ENCODE measurements around the gene GLRX2.
"Not testable (repeated sequence)": the region's sequence is repeated elsewhere in the genome, so short reads cannot be mapped to it uniquely, and the experiment has no call there.

GLRX2 gene

DNA sequence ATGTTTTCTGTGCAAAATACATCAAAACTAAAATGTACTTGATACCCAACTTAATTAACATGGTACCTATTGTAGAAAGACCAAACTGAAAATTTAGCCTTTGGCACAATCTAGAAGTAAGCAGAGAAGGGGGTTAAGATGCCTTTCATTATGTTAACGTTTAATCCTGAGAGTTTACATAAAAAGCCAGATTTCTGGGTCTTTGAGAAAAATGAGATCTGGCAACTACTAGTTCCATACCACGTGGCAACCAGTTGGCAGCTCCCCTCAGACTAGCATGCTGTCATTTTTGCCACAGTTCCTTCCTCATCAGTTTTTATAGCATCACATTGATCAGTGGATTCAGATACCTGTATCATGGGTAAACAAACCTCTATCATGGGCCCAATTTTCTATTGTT, 44.3 kb downstream of the GLRX2 start:
- no peak for DNase-seq

DNA sequence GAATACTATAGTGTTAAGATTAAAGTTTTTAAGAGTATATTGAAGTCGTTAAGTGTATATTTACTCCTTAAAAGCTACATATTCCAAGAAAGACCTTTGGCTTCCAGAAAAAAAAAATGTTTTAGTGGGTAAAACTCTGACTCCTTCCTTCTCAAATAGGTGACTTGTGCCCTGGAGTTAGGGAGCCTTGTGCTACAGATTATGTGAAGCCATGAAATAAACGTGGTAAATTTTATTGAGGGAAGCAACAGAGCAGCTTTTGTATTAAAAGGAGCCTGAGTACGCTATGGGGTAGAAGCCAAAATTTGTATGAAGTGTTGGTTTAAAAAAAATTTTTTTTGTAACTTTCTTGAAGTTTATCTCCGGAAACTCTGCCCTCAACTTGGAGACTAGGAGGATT, 44.8 kb downstream of the GLRX2 start:
- no peak for DNase-seq

DNA sequence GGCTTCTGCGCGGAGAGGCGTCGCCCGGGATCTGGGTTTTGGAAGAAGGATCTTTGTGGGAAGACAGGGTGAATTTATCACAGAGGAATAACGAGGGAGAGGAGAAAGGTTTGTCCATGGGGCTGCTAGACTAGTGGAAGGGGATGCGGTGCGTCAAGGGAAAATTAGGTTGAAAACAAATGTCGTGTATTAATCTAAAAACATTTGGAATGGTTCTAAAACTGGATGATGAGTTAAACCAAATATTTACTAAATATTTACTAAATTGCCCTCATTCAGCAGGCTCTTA, 45.2 kb downstream of the GLRX2 start:
- no peak for DNase-seq

DNA sequence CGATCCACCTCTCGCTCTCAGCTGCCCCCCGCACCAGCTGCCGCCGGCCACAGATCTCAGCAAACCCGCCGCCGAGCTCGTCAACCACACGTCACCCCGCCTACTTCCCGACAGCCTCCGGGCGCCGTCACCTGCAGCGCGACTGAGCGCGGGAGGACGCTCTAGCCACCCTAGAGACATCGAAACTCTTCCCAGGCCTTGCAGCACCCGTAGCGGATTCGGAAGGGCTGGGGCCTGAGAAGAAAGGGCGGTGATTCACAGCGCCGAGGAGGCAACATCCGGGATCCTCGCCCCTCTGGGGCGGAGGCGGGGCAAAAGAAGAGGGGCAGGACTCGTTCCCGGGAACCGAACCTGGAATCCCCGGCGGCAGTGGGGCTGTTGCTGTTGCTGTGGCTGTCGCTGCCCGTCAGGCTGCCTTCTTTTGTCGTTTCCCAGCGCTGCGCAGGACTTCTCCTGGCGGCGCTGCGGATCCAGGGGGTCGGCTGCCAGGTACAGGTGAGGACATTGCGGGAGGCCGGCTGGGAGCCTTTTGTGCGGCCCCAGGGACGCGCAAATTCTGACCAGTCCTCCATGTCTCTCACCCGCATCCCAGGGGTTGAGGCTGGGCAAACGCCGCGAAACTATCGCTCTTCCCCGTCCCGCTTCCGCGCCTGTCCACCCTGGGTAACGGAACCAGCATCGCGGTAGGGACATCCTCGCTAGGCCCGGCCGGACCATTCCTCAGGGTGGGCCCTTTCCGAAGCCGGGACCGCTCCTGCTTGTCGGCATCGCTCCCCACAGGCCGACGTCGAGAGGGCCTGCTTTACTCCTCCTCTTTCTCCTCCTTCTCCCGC, 45.7 kb downstream of the GLRX2 start, which contains the start of the genes RO60 and UCHL5:
RO60 (plus strand) TSS at position 331 of the 833 bp plus-strand sequence. CDS start 9,443 bp downstream, outside the sequence.
UCHL5 (minus strand) TSS at position 79 of the 833 bp plus-strand sequence. CDS start 100 bp downstream, outside the sequence.
- peak; percentile 82 to 89 (median 86) for DNase-seq

DNA sequence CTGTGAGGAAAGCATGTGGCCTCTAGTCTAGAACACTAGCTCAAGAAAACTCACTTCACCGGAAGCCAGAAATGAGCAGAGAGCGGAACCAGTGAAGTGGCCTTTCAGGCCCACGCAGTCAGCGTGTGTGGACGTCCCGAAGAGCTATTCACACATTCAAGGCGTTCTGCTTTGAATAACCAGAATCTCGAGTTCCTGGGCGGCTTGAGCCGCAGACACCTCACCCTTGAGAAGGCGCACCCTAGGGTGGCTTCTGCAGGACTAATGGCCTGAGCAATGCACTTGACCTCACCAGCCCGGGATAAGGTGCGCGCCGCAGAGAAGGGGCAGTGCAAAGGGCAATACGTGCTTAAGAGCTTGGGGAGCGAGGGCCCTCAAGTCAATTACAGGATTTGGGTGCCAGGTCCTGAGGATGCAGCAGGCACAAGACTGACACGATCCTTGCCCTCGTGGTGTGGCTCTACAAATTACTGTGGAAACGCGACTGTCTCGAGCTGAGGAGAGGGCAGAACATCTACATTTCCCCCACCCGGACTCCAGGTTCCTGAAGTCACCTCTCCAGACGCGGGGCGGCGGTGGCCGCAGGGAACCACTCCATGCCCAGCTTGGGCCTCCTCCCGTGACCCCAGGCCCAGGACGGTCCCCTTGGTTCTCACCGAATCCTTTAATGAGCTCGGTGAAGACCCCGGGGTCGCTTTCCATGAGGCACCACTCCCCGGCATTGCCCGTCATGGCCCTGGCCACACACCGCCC, 46.5 kb downstream of the GLRX2 start:
- peak; percentile 19 to 30 (median 24) for DNase-seq

DNA sequence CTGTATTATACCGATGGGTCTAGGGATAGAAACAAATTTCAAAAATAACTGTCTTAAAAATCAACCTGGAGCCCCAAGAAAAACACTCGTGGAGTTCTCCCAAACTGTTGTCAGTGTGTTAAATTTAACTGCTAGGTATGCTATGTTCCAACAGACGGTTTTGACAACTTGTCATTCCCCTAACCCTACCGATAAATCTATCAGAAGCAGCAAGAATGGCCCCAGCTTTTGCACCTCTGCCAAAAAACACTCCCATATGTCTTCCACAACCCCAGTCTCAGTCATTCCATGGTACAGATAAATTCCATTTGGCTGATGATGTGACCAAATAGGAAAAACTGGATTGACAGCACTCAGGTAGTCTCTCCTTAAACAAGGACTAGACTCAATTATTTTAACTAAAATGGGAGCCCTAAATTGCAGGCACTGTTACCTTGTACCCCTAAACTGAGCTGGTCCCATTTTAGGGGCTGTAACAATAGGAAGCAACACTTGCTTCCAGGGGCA, 51.0 kb downstream of the GLRX2 start:
- no peak for DNase-seq

DNA sequence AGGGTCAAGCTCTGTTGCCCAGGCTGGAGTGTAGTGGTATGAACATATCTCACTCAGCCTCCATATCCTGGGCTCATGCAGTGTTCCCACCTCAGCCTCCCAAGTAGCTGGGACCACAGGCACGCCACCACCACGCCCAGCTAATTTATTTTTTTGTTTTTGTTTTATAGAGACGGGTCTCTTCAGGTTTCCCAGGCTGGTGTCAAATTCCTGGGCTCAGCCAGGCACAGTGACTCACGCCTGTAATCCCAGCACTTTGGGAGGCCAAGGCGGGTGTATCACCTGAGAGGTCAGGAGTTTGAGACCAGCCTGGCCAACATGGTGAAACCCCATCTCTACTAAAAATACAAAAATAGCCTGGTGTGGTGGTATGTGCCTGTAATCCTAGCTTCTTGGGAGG, 56.3 kb downstream of the GLRX2 start:
- not testable (repeated sequence) for DNase-seq

All from activated naive CD4-positive, alpha-beta T cell (primary cell).